ENCODE results near the gene VARS2.

The VARS2 gene

GRCh38 chr6:30931969-30932645 is 18.1 kb downstream of the VARS2 start, which contains the start of gene SFTA2:
Gene SFTA2 (minus strand): TSS chr6:30932170. CDS start chr6:30932096, 74 bp downstream.
- no peak for DNase-seq

- DNase-seq, result no peak
Measured at GRCh38 chr6:30932665-30933365, 18.8 kb downstream of the VARS2 start.

- DNase-seq, result no peak
Measured at GRCh38 chr6:30935018-30935417, 21.0 kb downstream of the VARS2 start.

- no peak for DNase-seq
Measured at GRCh38 chr6:30937265-30937664, 23.2 kb downstream of the VARS2 start.

- DNase-seq, result no peak
Measured at GRCh38 chr6:30938730-30939129, 24.7 kb downstream of the VARS2 start.

GRCh38 chr6:30939473-30939872 is 25.4 kb downstream of the VARS2 start:
- DNase-seq, result no peak

GRCh38 chr6:30940361-30940986 is 26.4 kb downstream of the VARS2 start, which contains the start of gene MUCL3:
Gene MUCL3 (plus strand): TSS chr6:30940973. CDS start chr6:30941000, 27 bp downstream.
- DNase-seq, result peak; percentile 26

GRCh38 chr6:30942338-30943060 is 28.5 kb downstream of the VARS2 start:
- DNase-seq, result no peak

GRCh38 chr6:30944051-30944450 is 30.0 kb downstream of the VARS2 start:
- no peak for DNase-seq

- no peak for DNase-seq
Measured at GRCh38 chr6:30945281-30945680, 31.2 kb downstream of the VARS2 start.

GRCh38 chr6:30947231-30947630 is 33.2 kb downstream of the VARS2 start:
- no peak for DNase-seq

- no peak for DNase-seq
Measured at GRCh38 chr6:30948811-30949210, 34.8 kb downstream of the VARS2 start.

GRCh38 chr6:30951907-30952469 is 38.0 kb downstream of the VARS2 start:
- DNase-seq, result no peak

- DNase-seq, result no peak
Measured at GRCh38 chr6:30954631-30955366, 40.8 kb downstream of the VARS2 start.

GRCh38 chr6:30955367-30956042 is 41.5 kb downstream of the VARS2 start:
- DNase-seq, result no peak

GRCh38 chr6:30957716-30958115 is 43.7 kb downstream of the VARS2 start:
- DNase-seq, result no peak

- no peak for DNase-seq
Measured at GRCh38 chr6:30960907-30961673, 47.1 kb downstream of the VARS2 start.

GRCh38 chr6:30962716-30963115 is 48.7 kb downstream of the VARS2 start:
- DNase-seq, result no peak

GRCh38 chr6:30963641-30964040 is 49.6 kb downstream of the VARS2 start:
- no peak for DNase-seq

- DNase-seq, result no peak
Measured at GRCh38 chr6:30964075-30964474, 50.0 kb downstream of the VARS2 start.

GRCh38 chr6:30965140-30965601 is 51.1 kb downstream of the VARS2 start:
- no peak for DNase-seq
